GM10248 (cell line): ENCODE results near the gene ECHDC3.

Experiments
- CTCF ChIA-PET: fragments of 300-600 bp; sonication (Branson Sonifier 250); formaldehyde crosslinking; extraction: SDS; loops from one replicate; lab custom pipeline; 2021; ENCODE audit warnings: antibody characterized with exemption; lab: Yijun Ruan, JAX
- POLR2A ChIA-PET: fragments of 350-650 bp; sonication (Branson Sonifier 250); formaldehyde crosslinking; extraction: SDS; loops from one replicate; lab custom pipeline; 2020; ENCODE audit warnings: antibody characterized with exemption; lab: Yijun Ruan, JAX
- DNase-seq: peaks from one replicate; pipeline ENCODE4 v3.0.0; 2012; ENCODE audit errors: extremely low spot score
- CTCF ChIP-seq: IDR thresholded peaks from 2 replicates; pipeline ENCODE4 v1.5.1; 2012; ENCODE audit warnings: mild to moderate bottlenecking, low read depth; ENCODE audit errors: extremely low read depth, missing control alignments, control extremely low read depth

Gene ECHDC3

GRCh38 chr10:11810973-11811372 is 68.8 kb downstream of the ECHDC3 start:
- ChIA-PET CTCF (interaction anchor here (1.6 to 2.2 kb wide), 2 partner anchors 9 kb away, joined by 3 to 9 read pairs; no protein-coding TSS in a partner anchor), POLR2A (no interaction called here)
- no peak for DNase-seq
- TF ChIP-seq CTCF, result no peak

GRCh38 chr10:11813177-11813576 is 71.0 kb downstream of the ECHDC3 start:
- ChIA-PET CTCF (interaction anchor here (1.0 to 2.2 kb wide), 2 partner anchors 21 to 30 kb away, joined by 4 to 8 read pairs; no protein-coding TSS in a partner anchor), POLR2A (interaction anchor here (1.0 kb wide), 1 partner anchor 38 kb away, joined by 3 read pairs; no protein-coding TSS in a partner anchor)
- no peak for TF ChIP-seq CTCF
- no peak for DNase-seq
